OCI-LY7 (cell line): ENCODE data around the gene COL23A1. TPM values are rescaled to one million over a fixed set of nuclear protein-coding genes. Genes with fewer than 3 reads are reported as not detected.

Experiments used
- BruUV-seq: library from RNA; stranded (reverse); fragments of 400-500 nt; replicated peaks from 2 replicates; lab custom pipeline; 2021; lab: Mats Ljungman, UMichigan
- CTCF ChIA-PET: fragments of 300-600 bp; sonication (Branson Sonifier 250); formaldehyde crosslinking; loops from one replicate; lab custom pipeline; 2022; ENCODE audit warnings: antibody characterized with exemption; ENCODE audit not compliant: unreplicated experiment; lab: Charles Lee
- POLR2A ChIA-PET: fragments of 300-600 bp; sonication (Branson Sonifier 250); formaldehyde crosslinking; loops from one replicate; lab custom pipeline; 2022; ENCODE audit warnings: antibody characterized with exemption; lab: Charles Lee
- DNase-seq: peaks from one replicate; pipeline ENCODE4 v3.0.0-alpha.2; 2015; ENCODE audit warnings: low spot score
- H2AFZ ChIP-seq: fragments of 200-600 bp; sonication (generic), shearing (Covaris generic); 2 replicates; pipeline ENCODE4 v1.6.1; 2014; ENCODE audit warnings: mild to moderate bottlenecking, antibody characterized with exemption, low read length, moderate library complexity
- H3K27ac ChIP-seq: fragments of 200-600 bp; sonication (generic); 2 replicates; pipeline ENCODE4 v1.5.1; 2014; ENCODE audit warnings: mixed run types, low read depth, mild to moderate bottlenecking, moderate library complexity, low read length, inconsistent platforms; ENCODE audit not compliant: poor library complexity, severe bottlenecking
- H3K36me3 ChIP-seq: fragments of 200-600 bp; sonication (generic); 2 replicates; pipeline ENCODE4 v1.6.1; 2014; ENCODE audit warnings: mild to moderate bottlenecking, antibody characterized with exemption, low read length, moderate library complexity, mixed read lengths; ENCODE audit not compliant: insufficient read depth
- H3K4me1 ChIP-seq: fragments of 200-600 bp; sonication (generic); 2 replicates; pipeline ENCODE4 v1.5.1; 2014; ENCODE audit warnings: mild to moderate bottlenecking, low read length; ENCODE audit not compliant: insufficient read depth, poor library complexity, severe bottlenecking
- H3K4me2 ChIP-seq: fragments of 200-600 bp; sonication (generic); 2 replicates; pipeline ENCODE4 v1.6.1; 2014; ENCODE audit warnings: mild to moderate bottlenecking, low read length
- H3K4me3 ChIP-seq: fragments of 200-600 bp; sonication (generic); 2 replicates; pipeline ENCODE4 v1.5.1; 2014; ENCODE audit warnings: mild to moderate bottlenecking, low read depth, low read length; ENCODE audit not compliant: poor library complexity, severe bottlenecking
- H3K79me2 ChIP-seq: fragments of 200-600 bp; sonication (generic); 2 replicates; pipeline ENCODE4 v1.6.1; 2016; ENCODE audit warnings: low read depth, mild to moderate bottlenecking, low read length, moderate library complexity, mixed read lengths; ENCODE audit not compliant: insufficient read depth
- H3K9me2 ChIP-seq: fragments of 200-600 bp; sonication (generic); 2 replicates; pipeline ENCODE4 v1.6.1; 2016; ENCODE audit warnings: mild to moderate bottlenecking, low read length, mixed read lengths; ENCODE audit not compliant: insufficient read depth
- H3K9me3 ChIP-seq: fragments of 200-600 bp; sonication (generic); 2 replicates; pipeline ENCODE4 v1.6.1; 2014; ENCODE audit warnings: mild to moderate bottlenecking, mixed run types, low read length, mixed read lengths
- H4K20me1 ChIP-seq: fragments of 200-600 bp; sonication (generic); 2 replicates; pipeline ENCODE4 v1.6.1; 2014; ENCODE audit warnings: mild to moderate bottlenecking, antibody characterized with exemption, low read length, moderate library complexity, mixed read lengths; ENCODE audit not compliant: insufficient read depth
- EZH2phosphoT487 ChIP-seq: fragments of 200-600 bp; sonication (generic); IDR thresholded peaks from 2 replicates; pipeline ENCODE4 v1.6.1; 2018; ENCODE audit warnings: low read depth, borderline replicate concordance, mild to moderate bottlenecking, mixed run types, antibody characterized with exemption, low read length, moderate library complexity, mixed read lengths
- intact Hi-C: fragments of 100-400 bp; cut with micrococcal nuclease; formaldehyde crosslinking; loops from one replicate; pipeline ENCODE4 v1.10.0; 2022; ENCODE audit not compliant: unreplicated experiment
- total RNA-seq, 2 experiments: library from RNA; depleted of rRNA in 1 of 2; stranded (reverse); fragments of >200 nt in 1 of 2; shearing (Covaris generic) in 1 of 2; gene quantifications; 2 replicates each; pipeline ENCODE4 v1.2.3, GENCODE V29; 2014 to 2022
- TF ChIP-seq, protein P1 (sequence below): fragments of 200-600 bp; sonication (generic); conservative IDR thresholded peaks from 2 replicates; pipeline ENCODE4 v1.5.1; 2014; ENCODE audit warnings: mild to moderate bottlenecking, antibody characterized with exemption, low read length, moderate library complexity, mixed read lengths

Gene COL23A1
- total RNA-seq, 2 experiments from 2014 or later: 0.53 TPM; not detected in 1

DNA sequence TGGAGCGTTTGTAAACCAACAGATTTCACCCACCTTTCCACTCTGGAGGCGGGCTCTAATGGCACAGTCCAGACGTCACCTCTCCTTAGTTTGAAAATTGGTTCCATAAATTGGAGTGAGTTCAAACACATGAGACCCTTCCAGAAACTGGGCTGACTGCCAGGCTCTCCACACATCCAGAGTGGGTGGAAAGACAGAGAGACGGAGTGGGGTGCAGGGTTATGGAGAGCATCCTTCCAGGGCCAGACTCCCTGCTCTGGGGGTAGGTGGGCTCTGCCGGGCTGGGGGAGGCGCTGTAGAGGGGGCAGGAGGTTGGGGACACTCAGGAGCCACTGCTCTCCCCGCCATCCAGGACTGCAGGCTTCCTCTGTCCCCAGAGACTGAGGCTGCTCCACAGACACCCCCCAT lies 252.9 kb downstream of the COL23A1 start:
- H2AFZ ChIP-seq: no peak overlapping the region
- ChIA-PET CTCF (no interaction called here), POLR2A (no interaction called here)
- no peaks in the 10 kb centered on the region for H3K9me3 ChIP-seq
- no peak for TF ChIP-seq EZH2phosphoT487
- TF ChIP-seq, protein P1, sequence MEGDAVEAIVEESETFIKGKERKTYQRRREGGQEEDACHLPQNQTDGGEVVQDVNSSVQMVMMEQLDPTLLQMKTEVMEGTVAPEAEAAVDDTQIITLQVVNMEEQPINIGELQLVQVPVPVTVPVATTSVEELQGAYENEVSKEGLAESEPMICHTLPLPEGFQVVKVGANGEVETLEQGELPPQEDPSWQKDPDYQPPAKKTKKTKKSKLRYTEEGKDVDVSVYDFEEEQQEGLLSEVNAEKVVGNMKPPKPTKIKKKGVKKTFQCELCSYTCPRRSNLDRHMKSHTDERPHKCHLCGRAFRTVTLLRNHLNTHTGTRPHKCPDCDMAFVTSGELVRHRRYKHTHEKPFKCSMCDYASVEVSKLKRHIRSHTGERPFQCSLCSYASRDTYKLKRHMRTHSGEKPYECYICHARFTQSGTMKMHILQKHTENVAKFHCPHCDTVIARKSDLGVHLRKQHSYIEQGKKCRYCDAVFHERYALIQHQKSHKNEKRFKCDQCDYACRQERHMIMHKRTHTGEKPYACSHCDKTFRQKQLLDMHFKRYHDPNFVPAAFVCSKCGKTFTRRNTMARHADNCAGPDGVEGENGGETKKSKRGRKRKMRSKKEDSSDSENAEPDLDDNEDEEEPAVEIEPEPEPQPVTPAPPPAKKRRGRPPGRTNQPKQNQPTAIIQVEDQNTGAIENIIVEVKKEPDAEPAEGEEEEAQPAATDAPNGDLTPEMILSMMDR: no peak
- no peak for DNase-seq
- H3K79me2 ChIP-seq: no peaks in the 10 kb centered on the region
- BruUV-seq: no TSS peak
- no peak overlapping the region for H3K27ac ChIP-seq
- H3K4me2 ChIP-seq: no peak overlapping the region
- no peak overlapping the region for H3K4me3 ChIP-seq
- intact Hi-C loops: no loop called here
- H3K4me1 ChIP-seq: no peaks in the 10 kb centered on the region
- no peaks in the 10 kb centered on the region for H3K9me2 ChIP-seq
- H3K36me3 ChIP-seq: no peaks in the 10 kb centered on the region
- no peaks in the 10 kb centered on the region for H4K20me1 ChIP-seq

DNA sequence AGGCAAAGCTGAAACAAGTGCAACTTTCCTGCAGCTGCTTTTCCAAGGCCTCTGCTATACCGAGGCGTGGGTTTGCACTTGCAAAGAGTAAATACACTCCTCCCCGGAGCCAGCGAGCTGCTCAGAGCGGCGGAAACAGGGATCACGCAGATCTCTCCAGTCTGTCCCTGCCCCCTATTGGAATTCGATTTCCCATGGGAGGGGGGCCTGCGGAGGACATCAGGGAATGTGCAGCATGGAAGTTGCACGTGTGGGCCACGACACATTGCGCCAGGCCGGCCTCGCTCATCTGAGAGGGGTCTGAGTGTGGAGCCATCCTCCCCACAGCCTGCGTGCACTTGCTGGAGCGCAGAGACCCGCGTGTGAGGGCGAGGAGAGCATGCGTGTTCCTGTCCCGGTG lies 253.3 kb downstream of the COL23A1 start:
- no peak for DNase-seq
- Histone ChIP-seq H3K4me2 (no peak overlapping the region), H3K27ac (no peak overlapping the region), H4K20me1 (no peaks in the 10 kb centered on the region), H3K79me2 (no peaks in the 10 kb centered on the region), H3K4me3 (no peak overlapping the region), H3K36me3 (no peaks in the 10 kb centered on the region), H3K4me1 (no peaks in the 10 kb centered on the region), H2AFZ (no peak overlapping the region), H3K9me2 (no peaks in the 10 kb centered on the region), H3K9me3 (no peaks in the 10 kb centered on the region)
- intact Hi-C loops: no loop called here
- BruUV-seq: no TSS peak
- ChIA-PET CTCF (no interaction called here), POLR2A (no interaction called here)
- TF ChIP-seq, protein P1: no peak

- intact Hi-C loops: no loop called here
- no peak overlapping the region for H3K4me3 ChIP-seq
- no TSS peak for BruUV-seq
- H3K79me2 ChIP-seq: no peaks in the 10 kb centered on the region
- peak overlapping the region; percentile 6; the same call in 1 of the 2 replicates for H2AFZ ChIP-seq
- H3K4me1 ChIP-seq: no peaks in the 10 kb centered on the region
- H3K9me2 ChIP-seq: no peaks in the 10 kb centered on the region
- H3K4me2 ChIP-seq: no peak overlapping the region
- CTCF ChIA-PET: no interaction called here
- H3K36me3 ChIP-seq: no peaks in the 10 kb centered on the region
- POLR2A ChIA-PET: interaction anchor here (0.6 kb wide), 1 partner anchor 1201 kb away, joined by 4 read pairs; no protein-coding TSS in a partner anchor
- no peaks in the 10 kb centered on the region for H4K20me1 ChIP-seq
- H3K27ac ChIP-seq: no peak overlapping the region
- H3K9me3 ChIP-seq: no peaks in the 10 kb centered on the region
- TF ChIP-seq EZH2phosphoT487: no peak
- TF ChIP-seq, protein P1: no peak
- DNase-seq: no peak
Observed at GRCh38 chr5:178335302-178336030, 254.7 kb downstream of the COL23A1 start.
